IMR-90 (cell line): Measurements from ENCODE around the gene MRTFB. TPM values are rescaled to one million over a fixed set of nuclear protein-coding genes. Genes with fewer than 3 reads are reported as not detected.

ENCODE experiments used
- ATAC-seq: fragments of 200-7000 bp; cut with Tn5 transposase; 2 replicates; pipeline ENCODE4 v1.9.1; 2020; ENCODE audit warnings: low read depth, mild to moderate bottlenecking, moderate library complexity
- BruUV-seq: library from RNA; stranded (reverse); fragments of 400-500 nt; replicated peaks from 2 replicates; lab custom pipeline; 2021; lab: Mats Ljungman, UMichigan
- CTCF ChIA-PET: fragments of 300-600 bp; formaldehyde crosslinking; extraction: SDS; loops from one replicate; lab custom pipeline; 2021; ENCODE audit warnings: antibody characterized with exemption; lab: Yijun Ruan, JAX
- POLR2A ChIA-PET: fragments of 300-600 bp; sonication (Branson Sonifier 250); formaldehyde crosslinking; loops from one replicate; lab custom pipeline; 2022; ENCODE audit warnings: antibody characterized with exemption; ENCODE audit not compliant: unreplicated experiment; lab: Charles Lee
- DNase-seq: peaks from one replicate; pipeline ENCODE4 v3.0.0; 2013
- H2AFZ ChIP-seq: replicated peaks from 2 replicates; pipeline ENCODE3; 2013; ENCODE audit warnings: low read length, mild to moderate bottlenecking; ENCODE audit not compliant: poor library complexity
- H2AK5ac ChIP-seq: 2 replicates; pipeline ENCODE4 v1.6.1; 2013; ENCODE audit warnings: low read depth, low read length, inconsistent platforms
- H2AK9ac ChIP-seq: replicated peaks from 2 replicates; pipeline ENCODE3; 2013; ENCODE audit warnings: mild to moderate bottlenecking, low read depth, low read length, moderate library complexity; ENCODE audit not compliant: poor library complexity
- H2BK120ac ChIP-seq: 2 replicates; pipeline ENCODE4 v1.6.1; 2013; ENCODE audit warnings: low read depth, low read length, inconsistent platforms
- H2BK15ac ChIP-seq: 3 replicates; pipeline ENCODE4 v1.6.1; 2013; ENCODE audit warnings: low read depth, low read length, inconsistent platforms
- H2BK20ac ChIP-seq: 2 replicates; pipeline ENCODE4 v1.6.1; 2013; ENCODE audit warnings: low read depth, mild to moderate bottlenecking, inconsistent platforms, low read length, moderate library complexity
- H2BK5ac ChIP-seq: 2 replicates; pipeline ENCODE4 v1.6.1; 2013; ENCODE audit warnings: mild to moderate bottlenecking, low read depth, low read length, inconsistent platforms; ENCODE audit not compliant: poor library complexity, severe bottlenecking
- H3K14ac ChIP-seq: replicated peaks from 2 replicates; pipeline ENCODE4 v1.6.1; 2013; ENCODE audit warnings: low read depth, low read length, inconsistent platforms
- H3K18ac ChIP-seq: 2 replicates; pipeline ENCODE4 v1.6.1; 2013; ENCODE audit warnings: low read depth, low read length, control low read depth
- H3K23ac ChIP-seq: 2 replicates; pipeline ENCODE4 v1.6.1; 2013; ENCODE audit warnings: low read depth, low read length, inconsistent platforms
- H3K27ac ChIP-seq: 2 replicates; pipeline ENCODE4 v1.5.1; 2013; ENCODE audit warnings: mild to moderate bottlenecking, control low read depth, low read length; ENCODE audit not compliant: insufficient read depth
- H3K27me3 ChIP-seq: 2 replicates; pipeline ENCODE4 v1.6.1; 2013; ENCODE audit warnings: low read length; ENCODE audit not compliant: control insufficient read depth, insufficient read depth
- H3K36me3 ChIP-seq: 2 replicates; pipeline ENCODE4 v1.6.1; 2013; ENCODE audit warnings: low read length, mixed read lengths; ENCODE audit not compliant: control insufficient read depth, insufficient read depth
- H3K4ac ChIP-seq: 2 replicates; pipeline ENCODE4 v1.6.1; 2013; ENCODE audit warnings: low read depth, low read length, inconsistent platforms
- H3K4me1 ChIP-seq: 2 replicates; pipeline ENCODE4 v1.6.1; 2013; ENCODE audit warnings: low read length, mixed read lengths; ENCODE audit not compliant: control insufficient read depth, insufficient read depth
- H3K4me2 ChIP-seq: 2 replicates; pipeline ENCODE4 v1.6.1; 2013; ENCODE audit warnings: low read depth, mild to moderate bottlenecking, control low read depth, low read length, moderate library complexity
- H3K4me3 ChIP-seq: 2 replicates; pipeline ENCODE4 v1.5.1; 2013; ENCODE audit warnings: low read depth, mild to moderate bottlenecking, control low read depth, low read length, moderate library complexity; ENCODE audit not compliant: insufficient read depth
- H3K56ac ChIP-seq: 2 replicates; pipeline ENCODE4 v1.6.1; 2013; ENCODE audit warnings: low read length, inconsistent platforms; ENCODE audit not compliant: insufficient read depth; ENCODE audit errors: extremely low read depth
- H3K79me1 ChIP-seq, 2 experiments: 2 replicates each; pipeline ENCODE4 v1.6.1; 2013; ENCODE audit warnings: low read length in 2 of 2, inconsistent platforms in 1 of 2, low read depth in 1 of 2
- H3K9ac ChIP-seq: 2 replicates; pipeline ENCODE4 v1.6.1; 2013; ENCODE audit warnings: low read depth, low read length, control low read depth
- H3K9me1 ChIP-seq: 2 replicates; pipeline ENCODE4 v1.6.1; 2013; ENCODE audit warnings: low read length, inconsistent platforms; ENCODE audit not compliant: insufficient read depth
- H3K9me3 ChIP-seq: 2 replicates; pipeline ENCODE4 v1.6.1; 2013; ENCODE audit warnings: low read length; ENCODE audit not compliant: control insufficient read depth, insufficient read depth
- H4K20me1 ChIP-seq: 2 replicates; pipeline ENCODE4 v1.6.1; 2013; ENCODE audit warnings: low read length, inconsistent platforms; ENCODE audit not compliant: insufficient read depth
- H4K5ac ChIP-seq: 2 replicates; pipeline ENCODE4 v1.6.1; 2013; ENCODE audit warnings: mild to moderate bottlenecking, low read depth, low read length, control low read depth
- H4K8ac ChIP-seq, 2 experiments: 2 replicates each; pipeline ENCODE4 v1.6.1; 2013; ENCODE audit warnings: low read depth in 2 of 2, low read length in 2 of 2, control low read depth in 1 of 2, inconsistent platforms in 1 of 2
- H4K91ac ChIP-seq: 2 replicates; pipeline ENCODE4 v1.6.1; 2013; ENCODE audit warnings: low read depth, low read length, inconsistent platforms; ENCODE audit not compliant: insufficient read depth
- BHLHE40 ChIP-seq: fragments of 150-350 bp; IDR thresholded peaks from 2 replicates; pipeline ENCODE4 v1.6.1; 2016; ENCODE audit warnings: mild to moderate bottlenecking, low read depth, low read length
- CEBPB ChIP-seq: IDR thresholded peaks from 2 replicates; pipeline ENCODE4 v1.6.1; 2012; ENCODE audit warnings: low read depth, low read length, improper control_type of control experiment
- CHD1 ChIP-seq: IDR thresholded peaks from 2 replicates; pipeline ENCODE4 v1.6.1; 2012; ENCODE audit warnings: low read depth, low read length, improper control_type of control experiment
- CTCF ChIP-seq: conservative IDR thresholded peaks from 2 replicates; pipeline ENCODE4 v1.5.1; 2012; ENCODE audit warnings: mild to moderate bottlenecking, low read depth, low read length, improper control_type of control experiment
- ELK1 ChIP-seq: fragments of 150-350 bp; IDR thresholded peaks from 2 replicates; pipeline ENCODE4 v1.6.1; 2016; ENCODE audit warnings: low read depth, mild to moderate bottlenecking, low read length, moderate library complexity, borderline replicate concordance
- MAFK ChIP-seq: IDR thresholded peaks from 2 replicates; pipeline ENCODE4 v1.6.1; 2012; ENCODE audit warnings: low read depth, low read length, improper control_type of control experiment
- MXI1 ChIP-seq: IDR thresholded peaks from 2 replicates; pipeline ENCODE4 v1.6.1; 2012; ENCODE audit warnings: low read depth, mild to moderate bottlenecking, low read length, moderate library complexity, borderline replicate concordance
- POLR2A ChIP-seq: IDR thresholded peaks from 2 replicates; pipeline ENCODE4 v1.6.1; 2012; ENCODE audit warnings: mild to moderate bottlenecking, low read depth, low read length
- RAD21 ChIP-seq: IDR thresholded peaks from 2 replicates; pipeline ENCODE4 v1.6.1; 2012; ENCODE audit warnings: low read length, improper control_type of control experiment
- RFX5 ChIP-seq: IDR thresholded peaks from 2 replicates; pipeline ENCODE4 v1.8.0; 2012; ENCODE audit warnings: low read depth, mild to moderate bottlenecking, low read length, moderate library complexity
- SMC3 ChIP-seq: fragments of 150-350 bp; IDR thresholded peaks from 2 replicates; pipeline ENCODE4 v1.6.1; 2016; ENCODE audit warnings: low read depth, mild to moderate bottlenecking, antibody characterized with exemption, low read length, moderate library complexity
- WGBS, 2 experiments: methylation state at CpG; one replicate each; pipeline versions ENCODE4 v1.1.5 to v1.1.7; 2013; ENCODE audit warnings: missing lambda C conversion rate in 2 of 2; ENCODE audit not compliant: insufficient read length in 1 of 2; ENCODE audit errors: extremely low coverage in 2 of 2; 5-methylcytosine and 5-hydroxymethylcytosine counted together
- dilution Hi-C: fragments of 300-500 bp; cut with HindIII; formaldehyde crosslinking; loops from one replicate; pipeline ENCODE4 v1.14.3; 2018; ENCODE audit warnings: low sequenced_read_pairs; ENCODE audit not compliant: unreplicated experiment
- in situ Hi-C: fragments of 300-500 bp; cut with MboI; formaldehyde crosslinking; loops from 3 replicates; pipeline ENCODE4 v1.14.3; 2019; ENCODE audit warnings: low sequenced_read_pairs, inconsistent platforms, mixed read lengths
- intact Hi-C: fragments of 100-400 bp; cut with micrococcal nuclease; formaldehyde crosslinking; loops from 2 replicates; pipeline ENCODE4 v1.10.0; 2022
- polyA plus RNA-seq, 3 experiments: library from polyadenylated mRNA; depleted of rRNA; stranded (reverse); fragments of >200 nt; gene quantifications; 2 replicates each; pipeline ENCODE4 v1.2.3, GENCODE V29; 2012; ENCODE audit warnings: low replicate concordance in 1 of 3
- total RNA-seq: library from RNA; depleted of rRNA; stranded (reverse); fragments of >200 nt; gene quantifications from 2 replicates; pipeline ENCODE4 v1.2.3, GENCODE V29; 2012

MRTFB gene
- total and polyA plus RNA-seq, 2 of the 4 experiments (the other 2 are of a cell fraction): 4.4 to 5.4 TPM

- 0 out of 2 replicates have a peak, but pooled peaks cover 3% of the 10 kb centered on the region for H4K20me1 ChIP-seq
- no peaks in the 10 kb centered on the region for H3K9me1 ChIP-seq
- H3K9ac ChIP-seq: no peak overlapping the region
- no peak overlapping the region for H2AK5ac ChIP-seq
- no peak overlapping the region for H3K27ac ChIP-seq
- TF ChIP-seq CEBPB (no peak), ELK1 (no peak), CHD1 (no peak), MAFK (no peak), RFX5 (no peak), POLR2A (no peak), CTCF (no peak), RAD21 (no peak), BHLHE40 (no peak), SMC3 (no peak), MXI1 (no peak)
- ChIA-PET POLR2A (no interaction called here), CTCF (no interaction called here)
- H3K14ac ChIP-seq: no peak overlapping the region
- no peak overlapping the region for H2BK15ac ChIP-seq
- H3K4me2 ChIP-seq: no peak overlapping the region
- H3K4me1 ChIP-seq: no peaks in the 10 kb centered on the region
- intact Hi-C loops (no loop called here), dilution Hi-C loops (no loop called here), in situ Hi-C loops (no loop called here)
- H3K4me3 ChIP-seq: no peak overlapping the region
- H3K23ac ChIP-seq: no peak overlapping the region
- no peak overlapping the region for H2BK20ac ChIP-seq
- DNase-seq: no peak
- H4K91ac ChIP-seq: no peak overlapping the region
- H3K56ac ChIP-seq: no peak overlapping the region
- no peak overlapping the region for H3K18ac ChIP-seq
- peaks cover 2% of the 10 kb centered on the region; the same call in 1 of the 2 replicates for H3K9me3 ChIP-seq
- no CpG with 5 or more reads among the region's 2 CpGs for WGBS, 2 experiments
- peaks cover 8 to 11% of the 10 kb centered on the region in 2 experiments; a peak in 3 of 4 replicates for H3K79me1 ChIP-seq
- no peak for ATAC-seq
- H2BK120ac ChIP-seq: no peak overlapping the region
- H3K36me3 ChIP-seq: no peaks in the 10 kb centered on the region
- H2AK9ac ChIP-seq: no peak overlapping the region
- no TSS peak for BruUV-seq
- no peaks in the 10 kb centered on the region for H3K27me3 ChIP-seq
- H3K4ac ChIP-seq: no peak overlapping the region
- H4K5ac ChIP-seq: no peak overlapping the region
- H2BK5ac ChIP-seq: no peak overlapping the region
- no peak overlapping the region for H2AFZ ChIP-seq
- no peak overlapping the region for H4K8ac ChIP-seq
Measured at GRCh38 chr16:14121142-14121541, 50.0 kb downstream of the MRTFB start.
